NOMO-1 treated with dmso at 0.1 percent for 144 hours (cell line): Measurements from ENCODE around the gene ZNF692.

Source experiments
- DNase-seq: peaks from one replicate; lab custom pipeline; 2025; ENCODE audit not compliant: unreplicated experiment; lab: John Stamatoyannopoulos, UW

Gene ZNF692

GRCh38 chr1:248881261-248881660 lies 22.4 kb upstream of the ZNF692 start:
- DNase-seq = no peak

GRCh38 chr1:248873993-248874533 lies 15.2 kb upstream of the ZNF692 start:
- peak; percentile 82 for DNase-seq

GRCh38 chr1:248873409-248873992 lies 14.6 kb upstream of the ZNF692 start:
- DNase-seq = peak; percentile 90

GRCh38 chr1:248872752-248873408 lies 14.0 kb upstream of the ZNF692 start:
- peak; percentile 61 for DNase-seq

GRCh38 chr1:248871837-248872401 lies 13.0 kb upstream of the ZNF692 start:
- DNase-seq = no peak

GRCh38 chr1:248862998-248863881 lies 4.4 kb upstream of the ZNF692 start:
- peak; percentile 64 for DNase-seq

GRCh38 chr1:248862695-248862997 lies 3.8 kb upstream of the ZNF692 start:
- peak; percentile 28 for DNase-seq

GRCh38 chr1:248861616-248862015 lies 2.7 kb upstream of the ZNF692 start:
- DNase-seq = no peak

GRCh38 chr1:248860007-248860406 lies 1.1 kb upstream of the ZNF692 start:
- DNase-seq = no peak

- DNase-seq = peak; percentile 72
These were observed 592 bp downstream of the ZNF692 start for GRCh38 chr1:248858096-248858890.

GRCh38 chr1:248857749-248858095 lies 1.2 kb downstream of the ZNF692 start:
- DNase-seq = no peak

GRCh38 chr1:248857201-248857600 lies 1.7 kb downstream of the ZNF692 start:
- DNase-seq = no peak

GRCh38 chr1:248856176-248856575 lies 2.7 kb downstream of the ZNF692 start:
- DNase-seq = no peak

- no peak for DNase-seq
These were observed 3.3 kb downstream of the ZNF692 start for GRCh38 chr1:248855580-248855979.

GRCh38 chr1:248853663-248854375 lies 5.1 kb downstream of the ZNF692 start:
- DNase-seq = no peak

- no peak for DNase-seq
These were observed 6.1 kb downstream of the ZNF692 start for GRCh38 chr1:248852481-248853405.

- no peak for DNase-seq
These were observed 7.5 kb downstream of the ZNF692 start for GRCh38 chr1:248851390-248851789.

- DNase-seq = no peak
These were observed 8.2 kb downstream of the ZNF692 start for GRCh38 chr1:248850536-248851251.
